Progenitor cell of endocrine pancreas (in vitro differentiated cells): ENCODE results near the gene ZNF716. TPM values are rescaled to one million over a fixed set of nuclear protein-coding genes. Genes with fewer than 3 reads are reported as not detected.

ENCODE experiments used
- DNase-seq: peaks from one replicate; pipeline ENCODE4 v3.0.0; 2021; ENCODE audit warnings: low spot score; ENCODE audit not compliant: unreplicated experiment
- H3K27ac Mint-ChIP-seq: 2 replicates; pipeline ENCODE4 v1.8.0; 2021; ENCODE audit warnings: mild to moderate bottlenecking, moderate library complexity, mixed read lengths
- H3K27me3 Mint-ChIP-seq: 2 replicates; pipeline ENCODE4 v1.8.0; 2021; ENCODE audit warnings: mixed read lengths
- H3K36me3 Mint-ChIP-seq: 2 replicates; pipeline ENCODE4 v1.8.0; 2022; ENCODE audit warnings: mixed read lengths; ENCODE audit not compliant: insufficient read depth
- H3K4me1 Mint-ChIP-seq: 2 replicates; pipeline ENCODE4 v1.8.0; 2021; ENCODE audit warnings: low read depth, mixed read lengths
- H3K4me3 Mint-ChIP-seq: 2 replicates; pipeline ENCODE4 v1.8.0; 2021; ENCODE audit warnings: low read depth, mild to moderate bottlenecking, moderate library complexity, mixed read lengths
- H3K9me3 Mint-ChIP-seq: 2 replicates; pipeline ENCODE4 v1.8.0; 2021; ENCODE audit warnings: low read depth, mixed read lengths
- CTCF ChIP-seq: fragments of 200-600 bp; sonication (generic); IDR thresholded peaks from one replicate; pipeline ENCODE4 v1.5.0; 2021; ENCODE audit warnings: antibody characterized with exemption, mild to moderate bottlenecking; ENCODE audit not compliant: unreplicated experiment
- total RNA-seq: library from RNA; stranded (reverse); gene quantifications from 2 replicates; pipeline ENCODE4 v1.2.1, GENCODE V29; 2021

Gene ZNF716
- total RNA-seq, 1 donor from 2014 or later = not detected

- Mint-ChIP-seq H3K27ac (no peak overlapping the region), H3K4me1 (no peaks in the 10 kb centered on the region), H3K36me3 (peaks cover 3% of the 10 kb centered on the region), H3K27me3 (no peaks in the 10 kb centered on the region), H3K4me3 (no peak overlapping the region), H3K9me3 (peaks cover 31% of the 10 kb centered on the region)
- TF ChIP-seq CTCF = no peak
- no peak for DNase-seq
These were observed 32.2 kb upstream of the ZNF716 start for GRCh38 chr7:57417736-57418135.

- Mint-ChIP-seq H3K27me3 (no peaks in the 10 kb centered on the region), H3K4me1 (no peaks in the 10 kb centered on the region), H3K9me3 (peaks cover 26% of the 10 kb centered on the region), H3K27ac (no peak overlapping the region), H3K36me3 (peaks cover 2% of the 10 kb centered on the region), H3K4me3 (no peak overlapping the region)
- DNase-seq = no peak
- TF ChIP-seq CTCF = no peak
These were observed 26.2 kb upstream of the ZNF716 start for GRCh38 chr7:57423768-57424167.

GRCh38 chr7:57424515-57425238 is 25.3 kb upstream of the ZNF716 start:
- peaks cover 32% of the 10 kb centered on the region for H3K9me3 Mint-ChIP-seq
- H3K36me3 Mint-ChIP-seq = peaks cover 2% of the 10 kb centered on the region
- DNase-seq = no peak
- H3K27ac Mint-ChIP-seq = no peak overlapping the region
- no peak for TF ChIP-seq CTCF
- no peaks in the 10 kb centered on the region for H3K27me3 Mint-ChIP-seq
- H3K4me3 Mint-ChIP-seq = no peak overlapping the region
- H3K4me1 Mint-ChIP-seq = no peaks in the 10 kb centered on the region

- Mint-ChIP-seq H3K4me3 (no peak overlapping the region), H3K36me3 (peaks cover 2% of the 10 kb centered on the region), H3K9me3 (peaks cover 35% of the 10 kb centered on the region), H3K4me1 (no peaks in the 10 kb centered on the region), H3K27me3 (no peaks in the 10 kb centered on the region), H3K27ac (no peak overlapping the region)
- DNase-seq = no peak
- no peak for TF ChIP-seq CTCF
These were observed 24.6 kb upstream of the ZNF716 start for GRCh38 chr7:57425239-57425944.

GRCh38 chr7:57425969-57426628 is 23.9 kb upstream of the ZNF716 start:
- peaks cover 2% of the 10 kb centered on the region for H3K36me3 Mint-ChIP-seq
- peaks cover 36% of the 10 kb centered on the region for H3K9me3 Mint-ChIP-seq
- no peaks in the 10 kb centered on the region for H3K27me3 Mint-ChIP-seq
- no peak overlapping the region for H3K27ac Mint-ChIP-seq
- DNase-seq = no peak
- TF ChIP-seq CTCF = no peak
- H3K4me3 Mint-ChIP-seq = no peak overlapping the region
- H3K4me1 Mint-ChIP-seq = no peaks in the 10 kb centered on the region
